Measurements from ENCODE around the gene NEU2.
A peak's percentile ranks its signal among the peaks of the same experiment; 100 is the strongest.
"Not testable (repeated sequence)": the region's sequence is repeated elsewhere in the genome, so short reads cannot be mapped to it uniquely, and the experiment has no call there.

Gene NEU2

DNA sequence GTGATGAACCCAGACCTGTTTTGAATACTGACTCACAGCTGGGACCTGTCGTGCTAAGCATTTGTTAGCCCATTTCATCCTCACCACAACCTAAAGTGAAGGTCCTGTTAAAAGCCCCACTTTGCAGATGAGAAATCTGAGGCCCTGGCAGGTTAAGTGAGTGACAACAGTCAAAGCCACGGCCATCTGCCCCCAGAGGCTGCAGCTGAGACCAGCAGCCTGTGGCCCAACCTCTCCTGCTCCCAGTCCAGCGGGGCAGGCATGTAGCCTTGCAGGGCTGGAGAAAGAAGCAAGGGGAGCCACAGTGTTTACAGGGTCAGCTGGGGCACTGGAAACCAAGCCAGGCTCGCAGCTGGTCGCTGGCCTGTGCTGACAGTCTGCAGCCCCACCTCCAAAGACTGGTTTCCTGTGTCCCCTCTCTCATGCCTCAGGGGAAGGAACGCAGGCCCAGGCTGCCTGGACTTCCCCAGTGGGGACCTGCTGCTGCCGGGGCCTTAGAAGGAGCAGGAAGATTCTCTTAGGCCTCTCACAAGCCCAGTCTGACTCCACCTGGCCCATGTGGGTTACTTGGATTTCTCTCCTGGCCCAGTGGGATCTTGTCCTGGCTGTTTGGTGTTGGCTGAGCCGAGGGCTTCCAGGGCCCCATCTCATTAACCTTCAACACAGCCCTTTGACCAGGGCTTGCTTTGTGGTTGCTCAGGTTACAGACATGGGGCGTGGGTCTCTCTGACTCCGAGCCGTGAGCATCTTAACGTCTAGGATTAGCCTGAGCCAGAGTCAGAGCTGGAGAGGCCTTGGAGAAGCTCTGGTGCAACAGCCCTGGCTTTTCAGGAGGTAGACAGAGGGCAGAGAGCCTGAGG, 29.3 kb downstream of the NEU2 start:
- TF ChIP-seq, protein P1, sequence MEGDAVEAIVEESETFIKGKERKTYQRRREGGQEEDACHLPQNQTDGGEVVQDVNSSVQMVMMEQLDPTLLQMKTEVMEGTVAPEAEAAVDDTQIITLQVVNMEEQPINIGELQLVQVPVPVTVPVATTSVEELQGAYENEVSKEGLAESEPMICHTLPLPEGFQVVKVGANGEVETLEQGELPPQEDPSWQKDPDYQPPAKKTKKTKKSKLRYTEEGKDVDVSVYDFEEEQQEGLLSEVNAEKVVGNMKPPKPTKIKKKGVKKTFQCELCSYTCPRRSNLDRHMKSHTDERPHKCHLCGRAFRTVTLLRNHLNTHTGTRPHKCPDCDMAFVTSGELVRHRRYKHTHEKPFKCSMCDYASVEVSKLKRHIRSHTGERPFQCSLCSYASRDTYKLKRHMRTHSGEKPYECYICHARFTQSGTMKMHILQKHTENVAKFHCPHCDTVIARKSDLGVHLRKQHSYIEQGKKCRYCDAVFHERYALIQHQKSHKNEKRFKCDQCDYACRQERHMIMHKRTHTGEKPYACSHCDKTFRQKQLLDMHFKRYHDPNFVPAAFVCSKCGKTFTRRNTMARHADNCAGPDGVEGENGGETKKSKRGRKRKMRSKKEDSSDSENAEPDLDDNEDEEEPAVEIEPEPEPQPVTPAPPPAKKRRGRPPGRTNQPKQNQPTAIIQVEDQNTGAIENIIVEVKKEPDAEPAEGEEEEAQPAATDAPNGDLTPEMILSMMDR (IDR thresholded peaks at IDR 0.05; ENCODE audit: low read depth, low read length, missing control alignments) = peak; percentile 62
- H3K4me3 ChIP-seq (ENCODE audit: low read depth, low read length) = peak overlapping the region; percentile 93
- no peak for DNase-seq (ENCODE audit: low read depth)

GRCh38 chr2:233062451-233062850, 30.0 kb downstream of the NEU2 start:
- TF ChIP-seq, protein P1 (IDR thresholded peaks at IDR 0.05; ENCODE audit: low read depth, low read length, missing control alignments) = no peak
- DNase-seq (ENCODE audit: low read depth) = no peak
- peak overlapping the region; percentile 93 for H3K4me3 ChIP-seq (ENCODE audit: low read depth, low read length)

DNA sequence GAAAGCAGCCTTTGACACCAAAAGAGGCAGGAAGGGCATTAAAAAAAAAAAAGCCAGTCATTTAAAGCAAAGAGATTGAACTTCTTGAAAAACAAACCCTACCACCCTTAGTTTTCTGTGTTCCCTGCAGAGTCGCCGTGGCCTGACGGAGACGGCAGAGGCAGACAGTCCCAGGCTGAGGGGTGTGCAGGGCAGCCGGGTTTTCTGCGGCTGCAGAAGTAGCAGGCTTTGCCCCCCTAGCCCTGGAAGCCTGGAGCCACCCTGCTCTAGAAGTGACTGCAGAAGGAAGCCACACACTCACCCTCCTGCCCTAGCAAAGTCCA, 30.4 kb downstream of the NEU2 start:
- TF ChIP-seq, protein P1 (IDR thresholded peaks at IDR 0.05; ENCODE audit: low read depth, low read length, missing control alignments) = no peak
- H3K4me3 ChIP-seq (ENCODE audit: low read depth, low read length) = peak overlapping the region; percentile 93

DNA sequence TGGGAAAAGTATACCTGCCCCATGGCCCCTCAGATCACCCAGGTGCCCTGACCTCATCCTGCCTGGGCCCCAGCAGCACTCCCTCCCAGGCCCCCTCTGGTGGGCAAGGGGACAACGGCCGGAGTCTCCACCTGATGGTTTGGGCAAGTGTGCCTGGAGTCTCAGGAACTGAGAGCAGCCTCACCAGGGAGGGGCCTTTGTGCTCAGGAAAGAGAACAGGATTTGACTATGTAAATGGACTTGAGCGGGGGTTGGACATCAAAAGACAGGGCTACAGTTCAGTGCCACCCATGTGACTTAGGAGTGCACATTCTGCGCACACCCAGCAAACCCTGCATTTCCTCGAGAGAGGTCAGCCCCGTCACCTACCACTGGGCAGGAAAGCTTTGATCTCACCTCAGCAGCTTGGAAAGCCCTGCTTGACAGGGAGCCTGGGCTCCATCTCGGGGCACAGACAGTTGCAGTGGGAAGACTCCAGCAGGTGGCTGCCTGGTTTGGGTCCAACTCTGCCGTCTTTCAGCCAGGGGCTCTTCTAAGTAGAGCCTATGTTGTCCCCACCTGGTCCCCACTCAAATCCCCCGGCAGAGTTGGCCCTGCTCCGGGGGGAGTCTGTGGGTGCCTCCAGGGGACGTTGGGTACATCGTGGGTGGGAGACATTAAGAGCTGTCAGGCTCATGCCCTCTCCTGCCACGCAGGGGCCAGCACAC, 30.9 kb downstream of the NEU2 start:
- peak overlapping the region; percentile 93 for H3K4me3 ChIP-seq (ENCODE audit: low read depth, low read length)
- TF ChIP-seq, protein P1 (IDR thresholded peaks at IDR 0.05; ENCODE audit: low read depth, low read length, missing control alignments) = peak; percentile 37
- peak; percentile 85 for DNase-seq (ENCODE audit: low read depth)

More for the DNA sequence above, 30.4 kb downstream of the NEU2 start:
- DNase-seq (ENCODE audit: low read depth) = no peak

GRCh38 chr2:233063976-233064411, 31.5 kb downstream of the NEU2 start:
- TF ChIP-seq, protein P1 (IDR thresholded peaks at IDR 0.05; ENCODE audit: low read depth, low read length, missing control alignments) = no peak
- H3K4me3 ChIP-seq (ENCODE audit: low read depth, low read length) = peak overlapping the region; percentile 93
- DNase-seq (ENCODE audit: low read depth) = no peak

GRCh38 chr2:233064530-233065199, 32.2 kb downstream of the NEU2 start:
- TF ChIP-seq, protein P1 (IDR thresholded peaks at IDR 0.05; ENCODE audit: low read depth, low read length, missing control alignments) = no peak
- DNase-seq (ENCODE audit: low read depth) = no peak
- H3K4me3 ChIP-seq (ENCODE audit: low read depth, low read length) = no peak overlapping the region

GRCh38 chr2:233065200-233065589, 32.7 kb downstream of the NEU2 start:
- not testable (repeated sequence) for DNase-seq (ENCODE audit: low read depth); H3K4me3 ChIP-seq (ENCODE audit: low read depth, low read length)

All from GM12864 (cell line).